SU-DHL-6 (cell line): ENCODE measurements around the gene FGF1.
"Not testable (repeated sequence)": the region's sequence is repeated elsewhere in the genome, so short reads cannot be mapped to it uniquely, and the experiment has no call there.

Experiments
- H2AFZ ChIP-seq: fragments of 200-600 bp; sonication (generic); 2 replicates; pipeline ENCODE4 v1.6.1; 2014; ENCODE audit warnings: low read depth, mild to moderate bottlenecking, moderate library complexity, mixed read lengths, antibody characterized with exemption, low read length; ENCODE audit not compliant: severe bottlenecking
- H3F3A ChIP-seq: fragments of 200-600 bp; shearing (Covaris generic); 2 replicates; pipeline ENCODE4 v1.6.0; 2016; ENCODE audit warnings: antibody characterized with exemption, mild to moderate bottlenecking; ENCODE audit not compliant: insufficient read depth
- H3K27ac ChIP-seq: fragments of 200-600 bp; sonication (generic); 2 replicates; pipeline ENCODE4 v1.5.1; 2016; ENCODE audit warnings: low read depth, mild to moderate bottlenecking, low read length, moderate library complexity, mixed read lengths
- H3K27me3 ChIP-seq: fragments of 200-600 bp; sonication (generic), shearing (Covaris generic); 2 replicates; pipeline ENCODE4 v1.6.0; 2014; ENCODE audit warnings: mild to moderate bottlenecking, low read length
- H3K36me3 ChIP-seq: fragments of 200-600 bp; sonication (generic); 2 replicates; pipeline ENCODE4 v1.6.1; 2014; ENCODE audit warnings: mild to moderate bottlenecking, low read length, mixed read lengths
- H3K4me2 ChIP-seq: fragments of 300-600, 200-600 bp; shearing (Covaris generic), sonication (generic); 2 replicates; pipeline ENCODE4 v1.6.0; 2014; ENCODE audit warnings: low read length, low read depth, mild to moderate bottlenecking; ENCODE audit not compliant: poor library complexity, severe bottlenecking
- H3K4me3 ChIP-seq: fragments of 200-600 bp; sonication (generic); 2 replicates; pipeline ENCODE4 v1.5.1; 2014; ENCODE audit warnings: antibody characterized with exemption, low read length, mild to moderate bottlenecking, mixed read lengths; ENCODE audit not compliant: insufficient read depth, poor library complexity, severe bottlenecking
- H3K79me2 ChIP-seq: fragments of 200-600 bp; sonication (generic); 2 replicates; pipeline ENCODE4 v1.6.1; 2014; ENCODE audit warnings: mild to moderate bottlenecking, low read length, moderate library complexity; ENCODE audit not compliant: insufficient read depth
- H3K9ac ChIP-seq: fragments of 200-600 bp; sonication (generic); 2 replicates; pipeline ENCODE4 v1.7.0; 2014; ENCODE audit warnings: mild to moderate bottlenecking, low read length
- H3K9me2 ChIP-seq: fragments of 200-600 bp; sonication (generic); replicated peaks from 2 replicates; pipeline ENCODE4 v1.6.1; 2014; ENCODE audit warnings: low read length; ENCODE audit not compliant: insufficient read depth
- H3K9me3 ChIP-seq: fragments of 200-600 bp; sonication (generic); 2 replicates; pipeline ENCODE4 v1.6.1; 2014; ENCODE audit warnings: low read length, mixed read lengths; ENCODE audit not compliant: insufficient read depth
- H4K20me1 ChIP-seq: fragments of 200-600 bp; sonication (generic); 2 replicates; pipeline ENCODE4 v1.6.1; 2014; ENCODE audit warnings: low read depth, mild to moderate bottlenecking, antibody characterized with exemption, low read length, moderate library complexity, mixed read lengths
- EZH2phosphoT487 ChIP-seq: fragments of 200-600 bp; sonication (generic), shearing (Covaris generic); conservative IDR thresholded peaks from 2 replicates; pipeline ENCODE4 v1.6.1; 2018; ENCODE audit warnings: mild to moderate bottlenecking, antibody characterized with exemption, low read length, moderate library complexity, mixed read lengths
- TF ChIP-seq, protein P1 (sequence below): fragments of 200-600 bp; sonication (generic); IDR thresholded peaks from one replicate; pipeline ENCODE4 v1.5.1; 2017; ENCODE audit warnings: antibody characterized with exemption, mild to moderate bottlenecking, low read length, moderate library complexity; ENCODE audit not compliant: insufficient read depth, poor library complexity, severe bottlenecking

FGF1 gene

DNA sequence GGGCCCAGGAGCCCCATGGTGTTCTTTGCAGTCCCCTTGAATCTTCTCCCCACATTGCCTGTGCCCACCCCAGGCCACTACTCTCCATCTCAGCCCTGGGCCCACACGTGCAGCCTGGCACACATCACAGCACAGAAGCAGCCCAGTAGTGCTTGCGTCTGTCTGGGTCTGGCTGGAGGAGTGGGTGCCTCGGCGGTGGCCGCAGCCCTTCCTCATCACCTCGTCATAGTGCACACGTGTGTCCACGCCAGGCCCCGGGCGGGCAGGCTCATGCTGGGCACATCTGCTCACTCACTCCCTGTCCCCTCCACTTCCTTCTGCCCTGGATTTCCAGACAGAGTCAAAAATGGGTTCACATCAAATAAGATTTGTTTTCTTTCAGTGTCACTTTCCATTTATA lies 33.3 kb downstream of the FGF1 start:
- H2AFZ ChIP-seq = no peak overlapping the region
- no peaks in the 10 kb centered on the region for H3F3A ChIP-seq
- no peaks in the 10 kb centered on the region for H3K27me3 ChIP-seq
- H3K9ac ChIP-seq = no peak overlapping the region
- no peaks in the 10 kb centered on the region for H3K9me3 ChIP-seq
- H3K9me2 ChIP-seq = no peaks in the 10 kb centered on the region
- H3K4me2 ChIP-seq = no peak overlapping the region
- H3K36me3 ChIP-seq = no peaks in the 10 kb centered on the region
- TF ChIP-seq, protein P1, sequence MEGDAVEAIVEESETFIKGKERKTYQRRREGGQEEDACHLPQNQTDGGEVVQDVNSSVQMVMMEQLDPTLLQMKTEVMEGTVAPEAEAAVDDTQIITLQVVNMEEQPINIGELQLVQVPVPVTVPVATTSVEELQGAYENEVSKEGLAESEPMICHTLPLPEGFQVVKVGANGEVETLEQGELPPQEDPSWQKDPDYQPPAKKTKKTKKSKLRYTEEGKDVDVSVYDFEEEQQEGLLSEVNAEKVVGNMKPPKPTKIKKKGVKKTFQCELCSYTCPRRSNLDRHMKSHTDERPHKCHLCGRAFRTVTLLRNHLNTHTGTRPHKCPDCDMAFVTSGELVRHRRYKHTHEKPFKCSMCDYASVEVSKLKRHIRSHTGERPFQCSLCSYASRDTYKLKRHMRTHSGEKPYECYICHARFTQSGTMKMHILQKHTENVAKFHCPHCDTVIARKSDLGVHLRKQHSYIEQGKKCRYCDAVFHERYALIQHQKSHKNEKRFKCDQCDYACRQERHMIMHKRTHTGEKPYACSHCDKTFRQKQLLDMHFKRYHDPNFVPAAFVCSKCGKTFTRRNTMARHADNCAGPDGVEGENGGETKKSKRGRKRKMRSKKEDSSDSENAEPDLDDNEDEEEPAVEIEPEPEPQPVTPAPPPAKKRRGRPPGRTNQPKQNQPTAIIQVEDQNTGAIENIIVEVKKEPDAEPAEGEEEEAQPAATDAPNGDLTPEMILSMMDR = no peak
- TF ChIP-seq EZH2phosphoT487 = no peak
- no peak overlapping the region for H3K27ac ChIP-seq
- H3K4me3 ChIP-seq = no peak overlapping the region
- no peaks in the 10 kb centered on the region for H3K79me2 ChIP-seq
- H4K20me1 ChIP-seq = no peaks in the 10 kb centered on the region

DNA sequence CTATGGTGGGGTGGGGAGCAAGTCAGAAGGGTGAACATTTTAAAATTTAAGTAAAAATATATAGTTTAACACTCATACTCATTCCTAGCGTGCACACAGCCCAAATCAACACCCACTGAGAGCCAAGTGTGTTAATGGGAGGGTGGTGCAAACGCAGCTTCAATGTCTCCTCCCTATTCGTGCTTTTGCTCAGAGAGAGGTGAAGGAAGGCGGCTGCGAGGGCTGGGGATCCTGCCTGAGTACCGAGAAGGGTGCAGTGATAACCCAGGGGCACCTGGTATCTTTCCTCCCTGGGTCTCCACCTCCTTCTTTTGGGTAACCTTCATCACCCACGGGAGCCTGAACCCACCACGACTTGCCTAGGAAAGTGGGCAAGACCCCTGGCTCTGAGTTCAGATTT lies 35.0 kb downstream of the FGF1 start:
- H2AFZ ChIP-seq = no peak overlapping the region
- H3K9me3 ChIP-seq = no peaks in the 10 kb centered on the region
- no peaks in the 10 kb centered on the region for H3K79me2 ChIP-seq
- no peaks in the 10 kb centered on the region for H3F3A ChIP-seq
- H3K27ac ChIP-seq = no peak overlapping the region
- no peak overlapping the region for H3K9ac ChIP-seq
- H4K20me1 ChIP-seq = no peaks in the 10 kb centered on the region
- H3K9me2 ChIP-seq = no peaks in the 10 kb centered on the region
- no peak for TF ChIP-seq EZH2phosphoT487
- TF ChIP-seq, protein P1 = no peak
- no peaks in the 10 kb centered on the region for H3K27me3 ChIP-seq
- H3K4me2 ChIP-seq = no peak overlapping the region
- H3K4me3 ChIP-seq = no peak overlapping the region
- H3K36me3 ChIP-seq = no peaks in the 10 kb centered on the region

DNA sequence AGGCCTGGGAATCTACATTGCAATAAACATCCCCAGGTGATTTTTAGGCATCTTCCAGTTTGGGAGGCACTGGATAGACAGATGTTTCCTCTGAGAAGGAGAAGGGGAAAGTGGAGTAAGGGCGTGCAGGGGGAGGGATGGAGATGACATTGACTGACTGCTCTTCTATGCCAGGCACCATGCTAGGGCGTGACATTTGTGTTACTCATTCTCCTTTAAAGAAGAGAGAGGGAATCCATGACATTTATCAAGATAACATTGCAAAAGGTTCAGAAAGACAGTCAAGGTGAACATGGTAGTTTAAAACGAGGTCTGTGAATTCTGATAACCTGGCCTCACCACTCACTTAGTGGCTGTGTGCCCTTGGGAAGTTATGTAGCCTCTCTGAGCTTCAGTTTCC lies 35.8 kb downstream of the FGF1 start:
- Histone ChIP-seq H3K9me2 (no peaks in the 10 kb centered on the region), H2AFZ (no peak overlapping the region), H3K27me3 (no peaks in the 10 kb centered on the region), H3K27ac (no peak overlapping the region), H3K9me3 (no peaks in the 10 kb centered on the region), H3K79me2 (no peaks in the 10 kb centered on the region), H4K20me1 (no peaks in the 10 kb centered on the region), H3F3A (no peaks in the 10 kb centered on the region), H3K4me3 (no peak overlapping the region), H3K36me3 (no peaks in the 10 kb centered on the region), H3K9ac (no peak overlapping the region), H3K4me2 (no peak overlapping the region)
- TF ChIP-seq, protein P1 = no peak
- no peak for TF ChIP-seq EZH2phosphoT487

DNA sequence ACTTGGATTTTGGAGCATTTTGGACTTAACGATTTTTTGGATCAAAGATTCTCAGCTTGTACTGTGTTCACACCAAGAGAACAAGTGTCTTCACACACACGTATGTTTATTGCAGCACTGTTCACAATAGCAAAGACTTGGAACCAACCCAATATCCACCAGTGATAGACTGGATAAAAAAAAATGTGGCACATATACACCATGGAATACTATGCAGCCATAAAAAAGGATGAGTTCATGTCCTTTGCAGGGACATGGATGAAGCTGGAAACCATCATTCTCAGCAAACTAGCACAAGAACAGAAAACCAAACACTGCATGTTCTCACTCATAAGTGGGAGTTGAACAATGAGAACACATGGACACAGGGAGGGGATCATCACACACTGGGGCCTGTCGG lies 37.8 kb downstream of the FGF1 start:
- not testable (repeated sequence) for H3K4me2 ChIP-seq, H3K9me3 ChIP-seq, H2AFZ ChIP-seq, H3K9ac ChIP-seq, H4K20me1 ChIP-seq, H3K27ac ChIP-seq, H3K4me3 ChIP-seq, H3F3A ChIP-seq, H3K27me3 ChIP-seq, H3K79me2 ChIP-seq, H3K36me3 ChIP-seq, H3K9me2 ChIP-seq
